ENCODE results near the gene SH2D1B. TPM values are rescaled to one million over a fixed set of nuclear protein-coding genes. Genes with fewer than 3 reads are reported as not detected.

The SH2D1B gene
- total RNA-seq, 2 donors from 2014 or later: not detected

DNA sequence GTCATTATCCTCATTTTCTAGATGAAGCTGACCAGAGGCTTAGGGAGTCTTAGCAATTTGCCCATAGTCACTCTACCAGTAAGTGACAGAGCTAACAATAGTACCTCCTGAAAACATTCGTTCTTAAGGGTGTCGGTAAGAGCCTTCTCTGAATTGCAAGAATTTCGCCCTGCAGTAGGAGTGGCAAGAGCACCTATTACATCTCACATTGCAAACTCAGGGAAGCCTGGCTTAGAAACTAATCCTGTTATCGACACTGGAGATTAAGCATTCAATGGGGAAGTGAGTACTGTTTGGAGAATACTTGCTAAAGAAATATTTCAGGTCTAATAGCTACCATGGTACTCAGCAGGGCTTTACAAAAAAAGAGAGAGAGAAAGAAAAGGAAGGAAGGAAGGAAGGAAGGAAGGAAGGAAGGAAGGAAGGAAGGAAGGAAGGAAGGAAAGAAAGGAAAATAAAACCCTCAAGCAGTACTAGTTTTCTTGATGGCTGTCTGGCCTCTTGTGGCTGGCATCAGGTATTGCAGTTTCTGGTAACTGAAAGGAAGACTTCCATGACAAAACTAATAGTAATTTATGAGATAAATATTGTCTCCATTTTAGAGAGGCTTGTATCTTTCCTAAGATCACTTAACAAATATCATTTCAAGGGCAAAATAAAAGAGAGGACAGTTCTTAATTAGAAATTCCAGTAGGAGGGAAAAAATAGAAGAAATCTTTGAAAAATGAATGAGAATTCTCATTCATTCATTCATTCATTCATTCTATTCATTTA, 20.0 kb downstream of the SH2D1B start:
- H3K27ac ChIP-seq (ENCODE audit: low read depth, low read length): no peak overlapping the region
- H3K9ac ChIP-seq (ENCODE audit: extremely low read depth, low read length, poor library complexity, severe bottlenecking): no peak overlapping the region
- H3K36me3 Mint-ChIP-seq (ENCODE audit: low read depth): no peaks in the 10 kb centered on the region
- peaks cover 10% of the 10 kb centered on the region for H3K9me3 ChIP-seq (ENCODE audit: control insufficient read depth, low read length)
- TF ChIP-seq, protein P1, sequence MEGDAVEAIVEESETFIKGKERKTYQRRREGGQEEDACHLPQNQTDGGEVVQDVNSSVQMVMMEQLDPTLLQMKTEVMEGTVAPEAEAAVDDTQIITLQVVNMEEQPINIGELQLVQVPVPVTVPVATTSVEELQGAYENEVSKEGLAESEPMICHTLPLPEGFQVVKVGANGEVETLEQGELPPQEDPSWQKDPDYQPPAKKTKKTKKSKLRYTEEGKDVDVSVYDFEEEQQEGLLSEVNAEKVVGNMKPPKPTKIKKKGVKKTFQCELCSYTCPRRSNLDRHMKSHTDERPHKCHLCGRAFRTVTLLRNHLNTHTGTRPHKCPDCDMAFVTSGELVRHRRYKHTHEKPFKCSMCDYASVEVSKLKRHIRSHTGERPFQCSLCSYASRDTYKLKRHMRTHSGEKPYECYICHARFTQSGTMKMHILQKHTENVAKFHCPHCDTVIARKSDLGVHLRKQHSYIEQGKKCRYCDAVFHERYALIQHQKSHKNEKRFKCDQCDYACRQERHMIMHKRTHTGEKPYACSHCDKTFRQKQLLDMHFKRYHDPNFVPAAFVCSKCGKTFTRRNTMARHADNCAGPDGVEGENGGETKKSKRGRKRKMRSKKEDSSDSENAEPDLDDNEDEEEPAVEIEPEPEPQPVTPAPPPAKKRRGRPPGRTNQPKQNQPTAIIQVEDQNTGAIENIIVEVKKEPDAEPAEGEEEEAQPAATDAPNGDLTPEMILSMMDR (conservative IDR thresholded peaks at IDR 0.05): peak; percentile 88
- DNase-seq: peak; percentile 60
- WGBS, 2 experiments (ENCODE audit: insufficient coverage in 1 of 2, insufficient read length in 1 of 2): 19 to 56% methylated on average over 2 to 4 of the region's 4 CpGs
- H3K4me3 ChIP-seq (ENCODE audit: low read length): peak overlapping the region; percentile 5
- H3K4me1 ChIP-seq (ENCODE audit: control insufficient read depth, insufficient read depth, low read length): peaks cover 11% of the 10 kb centered on the region
- no peak overlapping the region for H3K4me3 Mint-ChIP-seq
- peaks cover 14% of the 10 kb centered on the region for H3K27me3 Mint-ChIP-seq (ENCODE audit: insufficient read depth)
- H3K36me3 ChIP-seq (ENCODE audit: control insufficient read depth, insufficient read depth, low read length): no peaks in the 10 kb centered on the region
- H3K4me1 Mint-ChIP-seq: peaks cover 35% of the 10 kb centered on the region
- no peaks in the 10 kb centered on the region for H3K27me3 ChIP-seq (ENCODE audit: control insufficient read depth, insufficient read depth, low read length, poor library complexity, severe bottlenecking)
- peak overlapping the region; percentile 87 for H3K27ac Mint-ChIP-seq
- no peaks in the 10 kb centered on the region for H3K9me3 Mint-ChIP-seq

DNA sequence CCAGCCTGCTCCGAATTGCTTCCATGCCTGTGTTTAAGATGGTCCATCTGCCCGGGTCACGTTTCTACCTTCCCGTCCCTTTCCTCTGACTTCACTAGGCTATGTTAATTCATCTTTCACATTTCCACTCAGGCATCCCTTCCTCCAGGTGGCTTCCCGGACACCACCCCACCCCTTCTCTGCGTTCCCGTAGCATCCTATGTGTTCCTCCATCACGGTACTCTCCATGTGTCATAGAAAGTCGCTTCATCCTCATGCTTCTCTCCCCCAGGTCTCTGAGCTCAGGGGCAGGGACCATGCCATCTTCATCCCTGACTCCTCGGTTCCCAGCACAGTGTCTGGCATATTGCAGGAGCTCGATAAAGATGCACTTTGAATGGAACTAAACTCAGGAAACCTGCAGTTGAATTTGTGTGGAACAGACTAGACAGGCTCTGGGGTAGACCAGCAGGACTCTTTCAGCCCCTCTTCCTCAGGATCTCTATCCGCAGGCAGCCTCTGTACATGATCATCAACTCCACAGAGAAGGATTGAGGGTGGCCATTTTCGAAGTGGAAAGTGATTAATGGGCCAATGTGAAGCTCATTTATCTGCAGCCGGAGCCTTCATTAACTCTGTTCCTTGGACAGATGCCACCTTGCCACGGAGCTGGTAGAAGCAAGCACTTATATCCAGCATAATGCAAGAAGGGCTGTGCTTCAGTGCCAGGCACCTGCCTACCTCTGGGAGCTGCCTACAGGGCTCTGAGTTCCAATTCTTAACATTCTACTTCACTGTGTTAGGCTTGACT, 21.3 kb downstream of the SH2D1B start:
- no peak overlapping the region for H3K4me3 ChIP-seq (ENCODE audit: low read length)
- no peak overlapping the region for H3K9ac ChIP-seq (ENCODE audit: extremely low read depth, low read length, poor library complexity, severe bottlenecking)
- Mint-ChIP-seq H3K4me3 (no peak overlapping the region), H3K27ac (no peak overlapping the region), H3K27me3 (ENCODE audit: insufficient read depth) (peaks cover 2% of the 10 kb centered on the region), H3K9me3 (no peaks in the 10 kb centered on the region), H3K36me3 (ENCODE audit: low read depth) (no peaks in the 10 kb centered on the region), H3K4me1 (peaks cover 35% of the 10 kb centered on the region)
- DNase-seq: peak; percentile 31
- H3K27ac ChIP-seq (ENCODE audit: low read depth, low read length): no peak overlapping the region
- H3K27me3 ChIP-seq (ENCODE audit: control insufficient read depth, insufficient read depth, low read length, poor library complexity, severe bottlenecking): no peaks in the 10 kb centered on the region
- TF ChIP-seq, protein P1 (conservative IDR thresholded peaks at IDR 0.05): no peak
- peaks cover 9% of the 10 kb centered on the region for H3K4me1 ChIP-seq (ENCODE audit: control insufficient read depth, insufficient read depth, low read length)
- no peaks in the 10 kb centered on the region for H3K36me3 ChIP-seq (ENCODE audit: control insufficient read depth, insufficient read depth, low read length)
- 86 to 91% methylated on average over 13 to 15 of the region's 15 CpGs for WGBS, 2 experiments (ENCODE audit: insufficient coverage in 1 of 2, insufficient read length in 1 of 2)
- H3K9me3 ChIP-seq (ENCODE audit: control insufficient read depth, low read length): no peaks in the 10 kb centered on the region

DNA sequence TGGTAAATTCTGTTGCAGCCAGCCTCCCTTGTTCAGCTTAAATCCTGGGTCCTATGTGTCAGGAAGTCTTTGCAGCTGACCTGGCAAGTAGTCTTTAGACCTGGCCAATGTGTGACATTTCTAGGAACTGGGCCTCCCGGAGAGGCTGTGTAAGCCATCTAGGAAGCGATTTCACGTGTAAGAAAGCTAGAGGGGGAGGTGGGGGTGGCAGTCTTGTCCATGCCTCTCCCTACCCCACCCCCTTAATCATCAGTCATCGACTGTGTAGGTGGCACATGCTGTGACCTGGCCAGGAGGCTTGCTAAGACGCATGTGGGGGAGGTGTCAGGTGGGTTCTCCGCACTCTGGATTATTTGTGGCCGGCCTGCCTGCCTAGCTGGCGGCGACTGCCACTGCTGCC, 22.0 kb downstream of the SH2D1B start:
- Mint-ChIP-seq H3K36me3 (ENCODE audit: low read depth) (no peaks in the 10 kb centered on the region), H3K27ac (no peak overlapping the region), H3K4me3 (no peak overlapping the region), H3K9me3 (no peaks in the 10 kb centered on the region), H3K4me1 (peaks cover 35% of the 10 kb centered on the region), H3K27me3 (ENCODE audit: insufficient read depth) (peaks cover 2% of the 10 kb centered on the region)
- 78 to 86% methylated on average over 5 to 9 of the region's 9 CpGs for WGBS, 2 experiments (ENCODE audit: insufficient coverage in 1 of 2, insufficient read length in 1 of 2)
- no peaks in the 10 kb centered on the region for H3K9me3 ChIP-seq (ENCODE audit: control insufficient read depth, low read length)
- peak; percentile 56 for DNase-seq
- no peak overlapping the region for H3K4me3 ChIP-seq (ENCODE audit: low read length)
- no peaks in the 10 kb centered on the region for H3K27me3 ChIP-seq (ENCODE audit: control insufficient read depth, insufficient read depth, low read length, poor library complexity, severe bottlenecking)
- TF ChIP-seq, protein P1 (conservative IDR thresholded peaks at IDR 0.05): no peak
- no peak overlapping the region for H3K27ac ChIP-seq (ENCODE audit: low read depth, low read length)
- no peak overlapping the region for H3K9ac ChIP-seq (ENCODE audit: extremely low read depth, low read length, poor library complexity, severe bottlenecking)
- no peaks in the 10 kb centered on the region for H3K36me3 ChIP-seq (ENCODE audit: control insufficient read depth, insufficient read depth, low read length)
- H3K4me1 ChIP-seq (ENCODE audit: control insufficient read depth, insufficient read depth, low read length): peaks cover 9% of the 10 kb centered on the region
